ENCODE data around the gene CYS1.
"Not testable (repeated sequence)": the region's sequence is repeated elsewhere in the genome, so short reads cannot be mapped to it uniquely, and the experiment has no call there.

The CYS1 gene

GRCh38 chr2:10010861-10011605, 69.2 kb downstream of the CYS1 start:
- not testable (repeated sequence) for DNase-seq

- DNase-seq, result no peak
Observed at GRCh38 chr2:10009811-10010781, 70.1 kb downstream of the CYS1 start.

GRCh38 chr2:10009271-10009810, 70.9 kb downstream of the CYS1 start:
- no peak for DNase-seq

GRCh38 chr2:10008809-10009176, 71.4 kb downstream of the CYS1 start:
- DNase-seq, result no peak

GRCh38 chr2:10007921-10008808, 72.0 kb downstream of the CYS1 start:
- no peak for DNase-seq

GRCh38 chr2:10007435-10007834, 72.8 kb downstream of the CYS1 start:
- no peak for DNase-seq

Data from CD4-positive, alpha-beta T cell treated with Interleukin-1 beta for 1 hour (primary cell).